Measurements from ENCODE around the gene CDK6. TPM values are rescaled to one million over a fixed set of nuclear protein-coding genes. Genes with fewer than 3 reads are reported as not detected.
A peak's percentile ranks its signal among the peaks of the same experiment; 100 is the strongest.

CDK6 gene
- total and polyA plus RNA-seq, 10 of the 15 experiments (the other 5 are each of a cell fraction or from before 2014, with no cell fraction given), result 8.0 to 118 (median 45.8) TPM

- TF ChIP-seq POU2F2 (IDR thresholded peaks at IDR 0.05; ENCODE audit: borderline replicate concordance, low read depth, low read length) (peak; percentile 60; the same call in 2 of the 3 replicates), ZBTB40 (IDR thresholded peaks at IDR 0.05; ENCODE audit: borderline replicate concordance) (no peak), CTCF (IDR thresholded peaks at IDR 0.05 in 2 of 3, conservative IDR thresholded peaks at IDR 0.05 in 1 of 3; ENCODE audit: control insufficient read depth in 2 of 3, extremely low read depth in 1 of 3, insufficient read depth in 1 of 3, low read depth in 3 of 3, low read length in 3 of 3) (peak; percentile 87 to 98 (median 94)), DPF2 (IDR thresholded peaks at IDR 0.05) (peak; percentile 51; the same call in 1 of the 2 replicates), CREM (IDR thresholded peaks at IDR 0.05; ENCODE audit: low read depth) (peak; percentile 32; the same call in 1 of the 2 replicates), PAX5 (IDR thresholded peaks at IDR 0.05; ENCODE audit: borderline replicate concordance, low read depth, low read length) (0 out of 2 replicates have a peak, but pooled peaks have one; percentile 38), EGR1 (IDR thresholded peaks at IDR 0.05; ENCODE audit: borderline replicate concordance in 1 of 2, low read depth in 2 of 2, low read length in 2 of 2) (no peak), FOXM1 (IDR thresholded peaks at IDR 0.05; ENCODE audit: low read depth, low read length) (no peak; the same call in 1 of the 2 replicates), TAF1 (IDR thresholded peaks at IDR 0.05; ENCODE audit: borderline replicate concordance, low read depth, low read length) (0 out of 2 replicates have a peak, but pooled peaks have one; percentile 9), USF1 (IDR thresholded peaks at IDR 0.05; ENCODE audit: borderline replicate concordance, extremely low read length, insufficient read depth, low read depth, low read length) (peak; percentile 62), ZNF24 (IDR thresholded peaks at IDR 0.05) (0 out of 2 replicates have a peak, but pooled peaks have one; percentile 53), TCF3 (IDR thresholded peaks at IDR 0.05; ENCODE audit: borderline replicate concordance, insufficient read depth, low read depth, low read length) (peak; percentile 63; the same call in 1 of the 2 replicates), TBL1XR1 (IDR thresholded peaks at IDR 0.05; ENCODE audit: low read depth, low read length) (peak; percentile 47; the same call in 1 of the 2 replicates), NR2F1 (conservative IDR thresholded peaks at IDR 0.05) (peak; percentile 61; the same call in 1 of the 2 replicates), LARP7 (IDR thresholded peaks at IDR 0.05) (peak; percentile 76; the same call in 1 of the 2 replicates), SMARCA5 (IDR thresholded peaks at IDR 0.05) (peak; percentile 97), IKZF1 (conservative IDR thresholded peaks at IDR 0.05) (peak; percentile 77), POLR2A (IDR thresholded peaks at IDR 0.05; ENCODE audit: low read depth, low read length) (peak; percentile 77), BHLHE40 (IDR thresholded peaks at IDR 0.05; ENCODE audit: borderline replicate concordance in 1 of 2, low read depth in 2 of 2, low read length in 1 of 2) (peak; percentile 81 to 93), FOXK2 (IDR thresholded peaks at IDR 0.05) (no peak), BACH1 (IDR thresholded peaks at IDR 0.05; ENCODE audit: borderline replicate concordance) (peak; percentile 79), MAX (IDR thresholded peaks at IDR 0.05; ENCODE audit: low read depth, low read length) (peak; percentile 96), MXI1 (IDR thresholded peaks at IDR 0.05; ENCODE audit: low read depth, low read length) (peak; percentile 95)
Observed at GRCh38 chr7:92833024-92833765, 3.2 kb downstream of the CDK6 start (continued).

All from GM12878 (cell line).